ENCODE measurements around the gene ARF4.
"Not testable (repeated sequence)": the region's sequence is repeated elsewhere in the genome, so short reads cannot be mapped to it uniquely, and the experiment has no call there.

ARF4 gene

GRCh38 chr3:57597127-57597923 lies at the start of gene ARF4:
ARF4 (minus strand) TSS chr3:57597344; CDS start chr3:57597140, 204 bp downstream.
- TF ChIP-seq CTCF (conservative IDR thresholded peaks at IDR 0.05) = peak; percentile 33; the same call in 1 of the 2 replicates
- peak within 1 kb of the TSS; percentile 97 for H3K27ac ChIP-seq

GRCh38 chr3:57646723-57647122 lies 49.6 kb upstream of the ARF4 start:
- no peak overlapping the region for H3K27ac ChIP-seq
- no peak; the same call in 1 of the 2 replicates for TF ChIP-seq CTCF (conservative IDR thresholded peaks at IDR 0.05)

GRCh38 chr3:57644740-57645139 lies 47.6 kb upstream of the ARF4 start:
- H3K27ac ChIP-seq = no peak overlapping the region
- TF ChIP-seq CTCF (conservative IDR thresholded peaks at IDR 0.05) = no peak

GRCh38 chr3:57637391-57637790 lies 40.2 kb upstream of the ARF4 start:
- no peak for TF ChIP-seq CTCF (conservative IDR thresholded peaks at IDR 0.05)
- no peak overlapping the region for H3K27ac ChIP-seq

- not testable (repeated sequence) for H3K27ac ChIP-seq
These were observed 37.1 kb upstream of the ARF4 start for GRCh38 chr3:57634259-57634658.

- no peak overlapping the region for H3K27ac ChIP-seq
- no peak for TF ChIP-seq CTCF (conservative IDR thresholded peaks at IDR 0.05)
These were observed 30.8 kb upstream of the ARF4 start for GRCh38 chr3:57627976-57628375.

GRCh38 chr3:57624801-57625200 lies 27.7 kb upstream of the ARF4 start:
- TF ChIP-seq CTCF (conservative IDR thresholded peaks at IDR 0.05) = no peak
- no peak overlapping the region for H3K27ac ChIP-seq

- no peak for TF ChIP-seq CTCF (conservative IDR thresholded peaks at IDR 0.05)
These were observed 25.2 kb upstream of the ARF4 start for GRCh38 chr3:57622362-57622761.

More at GRCh38 chr3:57622362-57622761, 25.2 kb upstream of the ARF4 start:
- no peak overlapping the region for H3K27ac ChIP-seq
